Ovary (tissue), 3 donors: ENCODE data around the gene SOD3.

Experiments used
- CTCF ChIP-seq, 3 donors: fragments of 450-650 bp in 2 of 3; fragments of 200-600 bp in 1 of 3; IDR thresholded peaks; one replicate each; pipeline versions ENCODE4 v1.5.1 to v1.8.0; 2016 to 2022; ENCODE audit warnings: antibody characterized with exemption in 3 of 3, mild to moderate bottlenecking in 1 of 3
- POLR2A ChIP-seq: fragments of 450-650 bp; IDR thresholded peaks from one replicate; pipeline ENCODE4 v1.6.1; 2017; ENCODE audit warnings: antibody characterized with exemption, mild to moderate bottlenecking, moderate library complexity
- donor health status: DM: no; HTN: no; CAD: no.

GRCh38 chr4:24807611-24808010, 12.2 kb downstream of the SOD3 start:
- TF ChIP-seq POLR2A (no peak), CTCF (IDR thresholded peaks at IDR 0.05) (no peak)
